Kasumi-1 (cell line): ENCODE results near the gene OSBPL1A.

Experiments used
- DNase-seq, 2 experiments: peaks; one replicate each; lab custom pipeline; 2025; lab: John Stamatoyannopoulos, UW

The OSBPL1A gene

DNA sequence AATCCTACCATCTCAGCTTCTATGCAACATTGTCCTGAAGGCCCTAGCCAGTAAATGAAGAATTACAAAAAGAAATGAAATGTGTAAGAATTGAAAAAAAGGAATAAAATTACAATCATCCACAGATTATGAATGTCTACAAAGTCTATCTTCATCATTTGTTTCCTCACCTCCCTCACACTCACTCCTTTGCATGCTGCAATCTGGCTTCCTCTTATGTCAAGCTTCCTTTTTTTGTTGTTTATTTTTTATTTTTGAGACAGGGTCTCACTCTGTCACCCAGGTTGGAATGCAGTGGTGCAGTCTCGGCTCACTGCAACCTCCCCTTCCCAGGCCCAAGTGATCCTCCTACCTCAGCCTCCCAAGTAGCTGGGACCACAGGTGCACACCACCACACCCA lies 129.7 kb downstream of the OSBPL1A start:
- DNase-seq, result no peak

DNA sequence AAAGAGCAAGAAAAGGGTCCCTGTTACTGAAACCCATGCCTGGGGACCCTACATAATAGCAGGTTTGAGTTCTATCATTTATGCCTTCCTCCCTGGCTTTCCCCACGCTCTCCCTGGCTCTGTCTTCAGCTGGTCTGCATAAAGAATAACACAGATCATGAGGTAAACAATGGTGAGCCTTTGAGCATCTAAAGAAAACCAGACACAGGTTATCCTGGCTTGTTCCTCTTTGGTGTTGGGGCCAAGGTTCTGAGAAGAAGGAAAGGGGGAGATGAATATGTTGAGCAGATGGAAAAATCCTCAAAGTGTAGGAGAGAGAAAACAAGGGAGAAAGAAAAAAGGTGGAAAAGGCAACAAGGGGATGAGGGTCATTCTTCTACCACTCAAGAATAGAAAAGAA lies 131.5 kb downstream of the OSBPL1A start:
- DNase-seq, result no peak

DNA sequence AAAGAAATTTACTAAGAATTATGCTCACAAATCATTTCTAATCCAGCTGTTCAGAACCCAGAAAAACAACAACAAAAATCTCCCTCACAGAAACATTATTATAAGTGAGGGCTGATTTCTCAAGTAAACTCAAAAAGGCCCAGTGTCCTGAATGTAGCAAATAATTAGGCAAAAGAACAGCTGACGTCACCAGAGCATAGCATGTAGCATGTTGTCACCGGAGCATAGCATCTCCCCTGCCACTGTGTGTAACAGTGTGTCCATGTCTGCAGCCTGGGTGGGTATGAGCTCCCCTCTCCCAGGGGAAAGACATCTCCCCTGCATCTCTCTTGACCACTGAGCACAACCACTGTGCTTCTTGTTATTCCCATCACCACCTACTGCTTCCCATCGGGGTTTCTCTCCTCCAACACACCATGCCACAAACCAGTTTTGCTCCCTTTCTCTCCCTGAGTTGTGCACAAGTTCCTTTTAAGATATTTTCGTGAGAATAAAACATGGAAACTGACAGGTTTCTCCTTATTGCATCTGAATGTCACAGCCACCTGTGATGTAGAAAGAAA lies 132.0 kb downstream of the OSBPL1A start:
- no peak for DNase-seq

DNA sequence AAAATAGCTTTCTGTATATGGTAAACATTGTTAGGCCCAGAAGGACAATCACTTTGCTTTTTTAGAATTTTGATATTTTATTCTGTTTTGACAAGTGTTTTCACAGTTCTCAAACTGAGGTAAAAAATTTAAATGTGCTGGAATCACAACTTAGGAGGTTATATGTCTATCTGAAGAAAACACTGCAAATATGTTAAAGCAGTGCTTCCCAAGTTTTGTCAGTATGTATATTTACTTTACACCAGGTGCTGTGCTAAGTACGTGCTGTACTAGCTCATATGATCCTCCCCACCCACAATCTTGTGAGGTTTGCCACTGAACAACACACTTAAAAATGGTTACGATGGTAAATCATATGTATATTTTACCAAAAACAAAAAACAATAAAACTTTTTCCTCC lies 134.6 kb downstream of the OSBPL1A start:
- no peak for DNase-seq

DNA sequence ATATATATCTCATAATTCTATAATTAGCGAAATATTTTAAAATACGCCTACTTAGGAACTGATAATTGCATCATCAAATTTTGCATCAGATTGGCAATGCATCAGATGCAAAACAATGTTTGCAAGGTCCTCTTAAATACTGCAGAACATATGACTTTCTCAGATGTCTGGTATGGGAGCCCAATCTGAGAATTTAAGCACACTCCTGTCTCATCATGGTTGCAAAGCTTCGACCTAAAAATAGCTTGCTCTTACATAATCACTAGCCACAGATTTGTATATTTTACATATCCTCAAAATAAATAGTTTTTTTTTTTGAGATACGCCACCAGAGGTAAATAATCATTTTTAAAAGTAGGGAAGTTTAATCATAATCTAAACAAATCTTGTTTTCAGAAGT lies 135.5 kb downstream of the OSBPL1A start:
- DNase-seq, result no peak

DNA sequence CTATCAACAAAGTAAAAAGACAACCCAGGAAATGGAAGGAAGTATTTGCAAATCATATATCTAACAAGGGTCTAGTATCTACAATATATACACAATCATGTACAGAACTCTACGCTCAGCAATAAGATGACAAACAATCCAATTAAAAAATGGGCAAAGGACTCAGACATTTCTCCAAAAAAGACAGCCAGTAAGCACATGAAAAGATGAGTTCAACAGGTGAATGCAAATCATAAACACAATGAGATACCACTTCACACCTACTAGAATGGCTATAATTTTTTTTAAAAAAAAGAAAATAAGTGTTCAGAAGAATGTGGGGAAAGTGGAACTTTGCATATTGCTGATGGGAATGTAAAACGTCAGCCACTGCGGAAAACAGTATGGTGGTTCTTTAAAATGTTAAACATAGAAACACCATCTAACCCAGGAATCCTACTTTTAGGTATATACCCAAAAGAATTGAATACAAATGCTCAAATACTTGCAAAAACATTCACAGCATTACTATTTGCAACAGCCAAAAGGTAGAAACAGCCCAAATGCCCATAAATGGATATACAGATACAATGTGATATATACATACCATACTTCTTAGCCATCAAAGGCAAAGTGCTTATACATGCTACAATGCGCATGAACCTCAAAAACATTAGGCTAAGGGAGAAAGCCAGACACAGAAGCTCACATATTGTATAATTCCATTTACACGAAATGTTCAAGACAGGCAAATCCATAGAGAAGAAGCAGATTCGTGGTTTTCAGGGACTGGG lies 137.6 kb downstream of the OSBPL1A start:
- no peak for DNase-seq

DNA sequence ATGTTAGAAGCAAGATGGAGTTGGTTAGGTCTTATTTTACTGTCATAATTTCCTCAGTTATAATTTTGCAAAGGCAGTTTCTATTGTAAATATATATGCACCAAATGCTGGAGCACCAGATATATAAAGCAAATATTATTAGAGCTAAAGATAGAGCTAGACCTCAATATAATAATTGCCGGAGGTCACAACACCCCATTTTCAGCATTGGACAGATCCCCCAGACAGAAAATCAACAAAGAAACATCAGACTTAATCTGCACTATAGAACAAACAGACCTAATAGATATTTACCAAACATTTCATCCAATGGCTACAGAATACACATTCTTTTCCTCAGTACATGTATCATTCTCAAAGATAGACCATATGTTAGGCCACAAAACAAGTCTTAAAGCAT lies 143.6 kb downstream of the OSBPL1A start:
- no peak for DNase-seq

DNA sequence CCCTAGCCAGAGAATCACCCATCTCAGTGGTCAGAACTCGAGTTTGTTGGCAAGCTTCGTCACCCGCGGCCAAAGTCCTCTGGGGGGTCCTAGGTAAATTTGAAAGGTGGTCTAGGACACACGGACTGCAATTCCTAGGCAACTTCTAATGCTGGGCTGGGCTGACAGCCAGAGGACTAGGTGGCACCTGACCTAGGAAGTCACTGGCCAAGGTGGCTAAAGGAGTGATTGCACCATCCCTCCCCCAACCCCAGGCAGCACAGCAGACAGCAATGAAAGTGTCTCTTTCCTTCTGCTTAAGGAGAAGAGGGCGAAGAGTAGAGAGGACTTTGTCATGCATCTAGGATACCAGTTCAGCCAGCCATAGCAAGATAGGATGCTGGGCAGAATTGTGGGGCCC lies 147.9 kb downstream of the OSBPL1A start:
- DNase-seq, result no peak

DNA sequence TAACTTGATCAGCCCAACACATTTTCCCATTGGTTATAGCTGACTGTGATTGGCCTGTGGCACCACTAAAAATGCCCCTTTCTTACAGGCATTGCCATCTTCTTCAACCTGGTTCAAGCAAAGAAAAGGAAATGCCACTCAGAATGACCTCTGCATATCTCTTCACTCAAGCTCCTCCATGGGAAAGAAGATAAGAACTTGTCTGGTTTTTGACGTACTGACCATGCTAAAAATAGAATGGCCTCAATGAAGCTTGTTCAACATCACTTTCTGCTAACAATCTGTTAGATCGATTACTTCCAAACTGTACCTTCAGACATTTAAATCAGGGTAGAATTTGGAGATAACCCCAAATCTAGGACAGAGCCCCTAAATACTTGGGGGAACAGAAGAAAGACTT lies 149.3 kb downstream of the OSBPL1A start:
- DNase-seq, result no peak

DNA sequence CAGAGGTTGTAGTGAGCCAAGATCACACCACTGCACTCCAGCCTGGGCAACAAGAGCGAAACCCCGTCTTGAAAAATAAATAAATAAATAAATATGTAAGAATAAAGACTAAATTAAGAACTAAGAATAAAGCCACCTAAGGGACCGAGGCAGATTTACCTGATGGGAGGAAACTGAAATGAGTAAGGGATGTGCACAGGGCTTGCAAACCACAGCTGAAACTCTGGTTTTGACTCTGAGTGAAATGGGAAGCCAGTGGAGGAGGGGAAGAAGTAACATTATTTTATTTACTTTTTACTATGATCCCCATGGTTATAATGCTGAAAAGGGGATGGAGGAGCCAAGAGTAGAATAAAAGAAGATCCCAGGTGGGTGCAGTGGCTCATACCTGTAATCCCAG lies 151.5 kb downstream of the OSBPL1A start:
- DNase-seq, result no peak

DNA sequence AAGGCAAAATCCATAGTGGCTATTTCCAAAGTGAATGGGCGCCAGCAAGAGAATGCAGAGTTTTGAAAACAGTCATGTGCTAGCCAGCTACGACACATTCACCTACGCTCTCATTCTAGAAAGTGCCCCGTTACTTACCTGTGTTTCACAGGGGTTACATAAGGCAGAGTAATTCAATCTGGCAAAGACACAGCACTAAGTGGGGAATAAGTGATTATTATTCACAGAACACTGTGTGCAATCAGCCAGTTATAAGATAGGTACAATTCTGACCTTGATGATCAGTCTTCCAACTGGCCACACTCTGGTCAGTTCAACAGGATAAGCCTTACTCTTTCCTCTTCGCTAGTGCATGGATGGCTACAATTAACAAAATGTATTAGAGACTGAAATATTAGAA lies 152.9 kb downstream of the OSBPL1A start:
- no peak for DNase-seq

DNA sequence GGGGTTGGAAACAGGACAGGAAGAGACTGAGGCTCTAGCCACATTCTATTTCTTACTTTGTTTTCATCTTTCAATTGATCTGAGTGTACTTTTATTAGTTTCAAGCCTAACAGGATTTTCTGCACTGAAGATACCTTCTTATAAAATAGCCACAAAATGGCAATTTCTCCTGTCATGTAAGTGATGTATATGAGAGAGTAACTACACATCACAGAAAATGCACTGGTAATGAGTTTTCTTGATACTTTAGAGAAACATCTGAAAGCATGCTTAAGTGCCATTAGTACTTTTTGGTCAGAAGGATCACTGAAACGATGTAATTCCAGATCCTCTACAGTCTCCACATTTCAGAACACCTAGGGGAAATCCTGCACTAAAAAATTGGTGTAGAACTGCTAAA lies 153.9 kb downstream of the OSBPL1A start:
- DNase-seq, result no peak

DNA sequence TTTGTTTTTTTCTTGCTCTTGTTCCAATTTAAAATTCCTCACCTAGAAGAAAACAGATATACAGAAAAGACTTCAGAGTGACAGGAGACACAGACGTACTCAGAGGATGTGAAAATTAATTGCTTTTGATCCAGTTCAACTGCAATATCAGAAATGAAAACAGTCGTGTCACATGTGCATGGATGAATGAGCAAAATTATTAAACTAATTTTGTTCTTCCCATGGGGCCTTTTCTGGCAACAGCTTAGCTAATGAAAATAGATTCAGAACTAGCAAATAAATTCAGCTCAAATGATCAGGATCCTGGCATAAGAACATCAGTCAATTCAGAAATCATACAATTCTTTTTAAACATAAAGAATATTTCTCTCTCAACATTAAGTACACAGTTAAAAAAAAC lies 158.3 kb downstream of the OSBPL1A start:
- DNase-seq, result no peak

DNA sequence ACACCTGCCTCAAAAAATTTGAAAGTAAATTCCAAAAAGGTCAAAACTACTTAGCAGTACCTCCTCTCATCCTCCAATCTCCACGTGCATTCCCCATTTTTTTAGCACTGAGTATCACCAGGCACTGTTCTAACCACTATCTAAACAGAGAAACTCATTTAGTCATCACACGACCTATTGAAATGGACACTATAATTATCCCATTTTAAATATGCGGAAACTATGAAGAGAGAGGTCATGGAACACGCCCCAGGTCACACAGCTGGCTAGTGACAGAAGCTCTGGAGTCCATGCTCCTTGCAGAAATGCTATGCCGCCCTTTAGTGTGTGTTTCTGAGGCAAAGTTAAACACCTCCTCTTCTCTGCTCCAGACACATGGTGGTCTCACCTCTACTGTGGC lies 159.2 kb downstream of the OSBPL1A start:
- no peak for DNase-seq

DNA sequence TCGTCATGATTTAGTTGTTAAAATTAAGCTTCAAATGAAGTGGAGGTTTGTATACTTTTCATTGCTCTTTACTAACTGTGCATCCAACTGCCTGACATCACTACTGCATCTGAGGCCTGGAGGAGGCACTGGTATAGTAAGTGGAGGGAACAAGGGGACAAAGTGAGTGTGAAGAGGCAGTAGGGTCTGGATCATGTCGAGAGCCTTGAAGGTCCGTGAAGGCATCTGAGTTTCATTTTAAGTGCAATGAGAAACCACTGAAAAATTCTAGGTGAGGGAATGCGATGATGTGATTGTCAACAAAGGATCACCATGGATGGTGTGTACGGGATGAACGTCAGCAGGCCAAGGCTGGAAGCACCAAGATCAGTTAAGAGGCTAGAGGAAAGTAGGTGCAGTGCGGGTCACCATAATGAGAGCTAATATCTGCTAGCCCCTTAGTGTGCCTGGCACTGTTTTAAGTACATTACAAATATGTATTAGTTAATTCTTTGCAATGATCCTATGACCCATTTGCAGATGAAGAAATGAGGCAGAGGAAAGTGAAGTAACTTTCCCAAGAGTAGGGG lies 162.7 kb downstream of the OSBPL1A start:
- DNase-seq, result no peak

DNA sequence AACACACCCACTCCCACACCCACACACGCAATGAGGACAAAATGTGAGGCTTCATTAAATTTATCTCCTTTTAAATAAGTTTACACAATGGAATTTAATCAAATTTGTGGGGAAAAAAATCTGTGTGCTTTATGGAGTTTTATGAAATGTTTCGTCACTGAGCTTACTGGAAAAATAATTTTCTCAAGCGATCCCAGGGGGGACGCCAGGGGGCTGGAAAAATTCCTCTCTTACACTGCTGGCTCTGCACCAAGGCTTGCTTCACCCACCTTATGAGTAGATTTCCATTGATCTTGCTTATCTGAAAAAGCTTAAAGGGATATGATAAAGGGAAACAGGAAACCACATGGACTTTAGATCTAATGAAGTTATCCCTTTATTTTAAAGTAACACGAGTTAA lies 163.3 kb downstream of the OSBPL1A start:
- DNase-seq, result no peak

DNA sequence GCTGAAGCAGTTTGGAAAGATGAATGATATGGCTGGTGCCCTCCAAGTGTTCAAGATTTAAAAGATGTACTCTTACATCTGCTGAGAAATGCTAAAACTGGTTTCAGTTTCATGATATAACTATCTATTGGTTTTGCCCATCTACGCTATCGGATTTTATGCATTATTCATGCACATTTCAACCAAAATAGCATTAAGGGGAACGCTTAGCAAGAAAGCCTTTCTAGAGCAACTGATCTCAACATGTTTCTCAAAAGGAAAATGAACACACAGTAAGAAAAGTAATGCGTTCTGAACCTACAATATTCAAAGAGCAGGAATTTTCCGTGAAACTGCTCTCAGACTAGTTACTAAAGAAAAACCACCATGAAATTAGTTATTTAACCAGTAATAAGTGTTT lies 164.8 kb downstream of the OSBPL1A start:
- DNase-seq, result no peak

DNA sequence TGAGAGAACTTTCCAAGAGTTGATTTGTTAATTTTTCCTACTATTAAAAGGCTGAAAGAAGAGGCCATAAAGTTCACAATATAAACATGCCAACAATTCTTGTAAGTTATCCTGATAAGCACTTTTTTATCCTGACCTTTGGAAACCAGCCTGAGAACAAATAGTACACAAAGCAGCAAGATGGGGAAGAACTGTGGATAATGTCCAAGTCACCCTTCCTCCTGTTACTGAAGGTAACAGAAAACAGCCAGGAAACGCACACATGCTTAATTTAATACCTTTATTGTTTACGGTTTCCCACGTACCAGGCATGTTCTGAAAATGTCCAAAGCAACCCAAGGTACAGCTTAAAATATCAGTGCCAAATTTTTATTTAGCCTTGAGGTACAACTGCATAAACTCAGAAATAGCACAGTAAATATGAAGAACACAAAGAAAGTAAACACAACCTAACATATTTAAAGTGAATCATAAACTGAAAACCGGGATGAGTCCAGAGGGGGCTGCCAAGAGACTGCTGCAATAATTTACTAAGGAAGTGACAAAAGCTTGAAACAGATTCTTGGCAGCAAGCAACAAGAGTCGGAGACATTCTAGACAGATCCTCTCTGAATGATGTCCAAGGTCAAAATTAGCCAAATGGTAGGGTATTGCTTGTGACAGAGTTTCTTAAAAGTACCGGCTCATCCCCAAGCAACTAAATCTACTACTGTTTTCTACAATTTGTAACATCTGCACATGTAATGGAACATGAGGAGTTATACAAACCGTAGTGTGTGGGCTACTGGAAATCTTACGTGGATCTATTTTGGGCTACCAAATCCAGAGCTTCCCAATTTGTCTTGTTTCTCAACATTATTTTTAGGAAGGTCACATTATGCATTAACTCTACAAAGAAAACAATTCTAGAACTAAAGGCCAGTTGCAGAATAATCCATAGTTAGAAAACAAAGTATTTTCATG lies 165.6 kb downstream of the OSBPL1A start:
- no peak for DNase-seq

DNA sequence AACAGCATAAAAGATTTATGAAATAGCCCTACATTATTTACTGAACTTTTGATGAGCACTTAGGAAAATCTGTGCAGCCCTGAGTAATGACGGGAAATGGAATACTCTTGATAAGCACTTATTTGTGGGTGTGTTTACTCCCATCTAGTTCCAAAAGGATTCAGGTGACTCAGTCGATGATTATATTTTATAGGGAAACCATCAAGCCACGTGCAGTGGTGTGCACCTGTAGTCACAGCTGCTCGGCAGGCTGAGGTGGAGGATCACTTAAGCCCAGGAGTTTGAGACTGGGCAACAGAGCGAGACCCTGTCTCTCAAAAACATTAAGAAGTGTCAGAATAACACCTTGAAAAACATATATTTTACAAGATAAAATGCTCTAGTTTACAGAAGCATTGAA lies 166.9 kb downstream of the OSBPL1A start:
- DNase-seq, result no peak

DNA sequence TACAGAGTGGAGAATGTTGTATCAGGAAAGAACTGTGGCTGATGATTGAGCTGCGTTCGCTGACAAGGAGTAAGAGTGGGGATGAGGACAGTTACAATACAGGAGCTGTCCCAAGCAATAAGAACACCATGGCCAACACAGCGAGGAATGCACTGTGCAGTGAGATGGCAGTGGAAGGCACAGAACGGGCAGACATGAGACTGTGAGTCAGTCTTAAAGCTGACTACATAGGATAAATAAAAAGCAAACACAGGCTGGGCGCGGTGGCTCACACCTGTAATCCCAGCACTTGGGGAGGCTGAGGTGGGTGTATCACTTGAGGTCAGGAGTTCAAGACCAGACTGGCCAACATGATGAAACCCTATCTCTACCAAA lies 169.0 kb downstream of the OSBPL1A start:
- no peak for DNase-seq

DNA sequence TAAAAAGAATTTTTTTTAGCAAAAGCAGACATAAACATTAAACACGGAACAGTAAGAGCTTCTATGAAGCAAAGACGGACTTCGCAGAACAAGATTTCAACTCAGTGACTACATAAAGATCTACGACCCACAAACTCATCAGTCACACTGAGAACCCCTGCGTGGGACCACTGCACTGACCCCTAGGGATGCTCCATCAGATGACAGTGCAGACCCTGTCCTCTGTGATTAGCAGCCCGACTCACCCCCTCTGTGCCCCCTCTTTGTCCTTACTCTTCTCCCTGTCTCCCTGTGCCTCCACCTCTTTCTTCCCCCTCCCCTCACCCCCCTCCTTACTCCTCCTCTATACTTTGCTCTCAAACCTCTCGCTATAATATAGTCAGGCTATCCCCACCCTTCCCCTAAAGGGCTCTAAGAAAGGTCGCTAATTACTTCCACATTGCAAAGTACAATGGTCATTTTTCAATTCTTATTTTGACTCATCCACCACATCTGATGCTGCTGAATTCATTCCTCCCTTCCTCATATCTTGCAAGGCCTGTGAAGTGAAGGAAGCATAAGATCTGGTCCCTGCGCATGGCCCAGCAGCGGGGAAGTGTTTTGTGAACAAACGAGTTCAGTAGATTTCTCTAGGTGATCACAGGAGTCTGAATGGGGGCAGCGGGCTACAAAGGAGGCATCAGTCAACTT lies 169.5 kb downstream of the OSBPL1A start:
- DNase-seq, result no peak

DNA sequence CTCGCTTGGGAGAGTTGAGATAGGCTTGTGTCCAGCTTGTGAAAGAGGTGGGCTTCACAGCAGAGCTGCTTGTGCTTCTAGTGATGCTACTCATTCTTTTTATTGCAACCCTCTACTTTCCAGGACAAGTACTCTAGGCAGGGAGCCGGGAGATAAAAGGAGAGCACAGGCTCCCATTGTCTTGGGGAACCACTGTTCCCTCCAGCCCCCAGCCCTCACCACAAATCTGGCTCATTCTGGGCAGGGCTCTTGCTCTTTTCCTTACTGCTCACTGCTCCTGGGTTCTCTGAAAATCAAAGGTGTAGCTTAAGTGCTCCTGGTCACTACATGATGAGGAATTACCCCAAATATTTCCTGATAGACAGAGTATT lies 177.3 kb downstream of the OSBPL1A start:
- DNase-seq, result no peak
